Caco-2 (cell line): Measurements from ENCODE around the gene SKIC8. TPM values are rescaled to one million over a fixed set of nuclear protein-coding genes. Genes with fewer than 3 reads are reported as not detected.
"Not testable (repeated sequence)": the region's sequence is repeated elsewhere in the genome, so short reads cannot be mapped to it uniquely, and the experiment has no call there.

Experiments
- BruUV-seq: library from RNA; stranded (reverse); fragments of 400-500 nt; replicated peaks from 2 replicates; lab custom pipeline; 2021; lab: Mats Ljungman, UMichigan
- CTCF ChIA-PET: fragments of 300-600 bp; sonication (Branson Sonifier 250); formaldehyde crosslinking; loops from one replicate; lab custom pipeline; 2022; ENCODE audit warnings: antibody characterized with exemption; lab: Charles Lee
- POLR2A ChIA-PET: fragments of 300-600 bp; sonication (Branson Sonifier 250); formaldehyde crosslinking; loops from one replicate; lab custom pipeline; 2022; ENCODE audit warnings: antibody characterized with exemption; lab: Charles Lee
- DNase-seq, 2 experiments: peaks; one replicate each; pipeline versions ENCODE4 v3.0.0 to v3.0.0-alpha.2; 2020 to 2022
- H3K27me3 ChIP-seq: replicated peaks from 2 replicates; pipeline ENCODE4 v1.6.0; 2011; ENCODE audit warnings: low read length; ENCODE audit not compliant: control insufficient read depth, insufficient read depth
- H3K36me3 ChIP-seq: 2 replicates; pipeline ENCODE4 v1.5.1; 2011; ENCODE audit warnings: low read length; ENCODE audit not compliant: control insufficient read depth, insufficient read depth
- H3K4me1 ChIP-seq: fragments of 250-450 bp; sonication (Bioruptor Pico); 2 replicates; pipeline ENCODE4 v1.5.1; 2020; ENCODE audit warnings: mild to moderate bottlenecking
- H3K4me3 ChIP-seq: 2 replicates; pipeline ENCODE4 v1.5.1; 2011; ENCODE audit warnings: low read depth, mild to moderate bottlenecking, control low read depth, low read length
- H3K9me3 ChIP-seq: fragments of 250-450 bp; sonication (Bioruptor Pico); 2 replicates; pipeline ENCODE4 v1.5.1; 2020; ENCODE audit warnings: mild to moderate bottlenecking, moderate library complexity
- H3K27ac Mint-ChIP-seq: one replicate; pipeline ENCODE4 v1.8.0; 2022; ENCODE audit warnings: mixed read lengths; ENCODE audit not compliant: unreplicated experiment
- H3K27me3 Mint-ChIP-seq: one replicate; pipeline ENCODE4 v1.8.0; 2022; ENCODE audit warnings: mixed read lengths; ENCODE audit not compliant: insufficient read depth, unreplicated experiment
- H3K36me3 Mint-ChIP-seq: one replicate; pipeline ENCODE4 v1.8.0; 2022; ENCODE audit warnings: mild to moderate bottlenecking, mixed read lengths; ENCODE audit not compliant: insufficient read depth, unreplicated experiment
- H3K4me1 Mint-ChIP-seq: one replicate; pipeline ENCODE4 v1.8.0; 2022; ENCODE audit warnings: low read depth, mixed read lengths; ENCODE audit not compliant: unreplicated experiment
- H3K4me3 Mint-ChIP-seq: one replicate; pipeline ENCODE4 v1.8.0; 2022; ENCODE audit warnings: mild to moderate bottlenecking, moderate library complexity, mixed read lengths; ENCODE audit not compliant: unreplicated experiment
- H3K9me3 Mint-ChIP-seq: one replicate; pipeline ENCODE4 v1.8.0; 2022; ENCODE audit warnings: mixed read lengths; ENCODE audit not compliant: unreplicated experiment
- CTCF ChIP-seq, 2 experiments: fragments of 200-600 bp in 1 of 2; IDR thresholded peaks; 1 replicate in 1 of 2; 2 replicates in 1 of 2; pipeline versions ENCODE4 v1.5.1 to v1.8.0; 2011 to 2022; ENCODE audit warnings: antibody characterized with exemption in 1 of 2, control low read depth in 1 of 2, inconsistent platforms in 1 of 2, low read depth in 1 of 2, low read length in 1 of 2, mild to moderate bottlenecking in 1 of 2, moderate library complexity in 1 of 2; ENCODE audit not compliant: insufficient read depth in 1 of 2, severe bottlenecking in 1 of 2, unreplicated experiment in 1 of 2
- intact Hi-C: fragments of 100-400 bp; cut with micrococcal nuclease; formaldehyde crosslinking; loops from one replicate; pipeline ENCODE4 v1.10.0; 2022; ENCODE audit not compliant: unreplicated experiment
- total RNA-seq: library from RNA; stranded (reverse); gene quantifications from 2 replicates; pipeline ENCODE4 v1.2.3, GENCODE V29; 2022

SKIC8 gene
- total RNA-seq, 1 experiment from 2014 or later: 45.7 TPM

DNA sequence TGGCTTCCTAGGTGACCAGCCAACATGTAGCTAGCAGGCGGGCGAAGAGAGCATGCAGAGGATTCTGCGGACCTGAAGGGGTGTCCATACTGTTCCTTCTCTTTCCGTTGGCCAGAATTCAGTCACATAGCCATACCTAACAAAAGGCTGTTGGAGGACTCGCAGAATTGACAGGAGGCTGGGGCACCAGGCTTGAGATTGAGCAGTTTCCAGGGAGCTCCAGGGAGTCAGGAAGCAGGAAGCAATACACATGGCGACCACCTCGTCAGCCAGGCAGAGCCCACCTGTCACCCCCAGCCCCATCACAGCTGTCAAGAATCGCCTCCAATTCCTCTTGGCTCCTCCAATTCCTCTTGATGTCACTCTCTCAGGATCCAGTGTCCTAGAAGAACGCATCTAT is 48.3 kb downstream of the SKIC8 start:
- no peak for TF ChIP-seq CTCF (IDR thresholded peaks at IDR 0.05; ENCODE audit: insufficient read depth in 1 of 2, low read depth in 1 of 2, low read length in 1 of 2, severe bottlenecking in 1 of 2, unreplicated experiment in 1 of 2)
- H3K4me1 Mint-ChIP-seq: no peaks in the 10 kb centered on the region
- POLR2A ChIA-PET: interaction anchor here (0.6 kb wide), 1 partner anchor 102 kb away, joined by 6 read pairs; the partner anchor contains the start of gene IDH3A

DNA sequence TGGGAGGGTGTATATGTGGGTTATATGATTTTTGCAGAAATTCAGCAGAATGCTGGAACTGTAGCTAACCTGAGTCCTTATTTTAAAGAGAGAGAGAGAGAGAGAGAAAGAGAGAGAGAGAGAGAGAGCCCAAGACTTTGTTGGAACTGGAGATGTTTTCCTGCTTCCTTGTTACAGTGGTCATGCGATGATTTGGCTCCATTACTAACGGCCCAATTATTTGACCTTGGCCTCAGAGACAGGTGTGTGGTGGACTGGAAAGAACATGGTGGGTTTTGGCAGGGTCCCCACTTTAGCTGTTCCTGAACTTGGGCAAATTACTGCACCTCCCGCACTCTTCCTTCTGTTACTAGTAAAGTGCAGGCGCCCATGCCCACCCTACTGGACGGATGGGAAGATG is 50.3 kb downstream of the SKIC8 start:
- H3K27me3 ChIP-seq: no peaks in the 10 kb centered on the region
- no peak overlapping the region for H3K27ac Mint-ChIP-seq
- H3K36me3 Mint-ChIP-seq: no peaks in the 10 kb centered on the region
- H3K4me3 ChIP-seq: no peak overlapping the region
- no peaks in the 10 kb centered on the region for H3K9me3 ChIP-seq
- H3K4me3 Mint-ChIP-seq: no peak overlapping the region
- H3K9me3 Mint-ChIP-seq: no peaks in the 10 kb centered on the region
- peaks cover 1% of the 10 kb centered on the region; the same call in 1 of the 2 replicates for H3K4me1 ChIP-seq
- no TSS peak for BruUV-seq
- ChIA-PET POLR2A (no interaction called here), CTCF (no interaction called here)
- H3K27me3 Mint-ChIP-seq: no peaks in the 10 kb centered on the region
- TF ChIP-seq CTCF (IDR thresholded peaks at IDR 0.05; ENCODE audit: insufficient read depth in 1 of 2, low read depth in 1 of 2, low read length in 1 of 2, severe bottlenecking in 1 of 2, unreplicated experiment in 1 of 2): no peak
- DNase-seq: no peak
- H3K4me1 Mint-ChIP-seq: no peaks in the 10 kb centered on the region
- intact Hi-C loops: no loop called here
- H3K36me3 ChIP-seq: no peaks in the 10 kb centered on the region

More for the DNA sequence above, 48.3 kb downstream of the SKIC8 start:
- intact Hi-C loops: no loop called here
- Mint-ChIP-seq H3K27ac (no peak overlapping the region), H3K9me3 (no peaks in the 10 kb centered on the region), H3K4me3 (no peak overlapping the region), H3K27me3 (no peaks in the 10 kb centered on the region), H3K36me3 (no peaks in the 10 kb centered on the region)
- Histone ChIP-seq H3K36me3 (no peaks in the 10 kb centered on the region), H3K4me1 (no peaks in the 10 kb centered on the region), H3K9me3 (no peaks in the 10 kb centered on the region), H3K27me3 (no peaks in the 10 kb centered on the region), H3K4me3 (no peak overlapping the region)
- no TSS peak for BruUV-seq
- CTCF ChIA-PET: no interaction called here
- no peak for DNase-seq

- no peak overlapping the region for H3K4me3 Mint-ChIP-seq
- Histone ChIP-seq H3K9me3 (no peaks in the 10 kb centered on the region), H3K4me3 (no peak overlapping the region), H3K4me1 (peaks cover 8% of the 10 kb centered on the region; the same call in 1 of the 2 replicates), H3K27me3 (no peaks in the 10 kb centered on the region), H3K36me3 (no peaks in the 10 kb centered on the region)
- ChIA-PET CTCF (no interaction called here), POLR2A (no interaction called here)
- no peak for DNase-seq
- H3K27ac Mint-ChIP-seq: no peak overlapping the region
- BruUV-seq: no TSS peak
- intact Hi-C loops: no loop called here
- TF ChIP-seq CTCF (IDR thresholded peaks at IDR 0.05; ENCODE audit: insufficient read depth in 1 of 2, low read depth in 1 of 2, low read length in 1 of 2, severe bottlenecking in 1 of 2, unreplicated experiment in 1 of 2): no peak
- H3K27me3 Mint-ChIP-seq: no peaks in the 10 kb centered on the region
- no peaks in the 10 kb centered on the region for H3K36me3 Mint-ChIP-seq
- H3K9me3 Mint-ChIP-seq: no peaks in the 10 kb centered on the region
- no peaks in the 10 kb centered on the region for H3K4me1 Mint-ChIP-seq
These were observed 51.5 kb downstream of the SKIC8 start for GRCh38 chr15:78247911-78248310.

GRCh38 chr15:78245976-78246620 is 53.3 kb downstream of the SKIC8 start:
- H3K36me3 ChIP-seq, H3K9me3 Mint-ChIP-seq, DNase-seq, H3K4me1 Mint-ChIP-seq, CTCF ChIA-PET, BruUV-seq, H3K9me3 ChIP-seq, H3K4me1 ChIP-seq, H3K27me3 Mint-ChIP-seq, H3K36me3 Mint-ChIP-seq, intact Hi-C loops, H3K27me3 ChIP-seq, H3K27ac Mint-ChIP-seq, POLR2A ChIA-PET, H3K4me3 ChIP-seq, H3K4me3 Mint-ChIP-seq: not testable (repeated sequence)

DNA sequence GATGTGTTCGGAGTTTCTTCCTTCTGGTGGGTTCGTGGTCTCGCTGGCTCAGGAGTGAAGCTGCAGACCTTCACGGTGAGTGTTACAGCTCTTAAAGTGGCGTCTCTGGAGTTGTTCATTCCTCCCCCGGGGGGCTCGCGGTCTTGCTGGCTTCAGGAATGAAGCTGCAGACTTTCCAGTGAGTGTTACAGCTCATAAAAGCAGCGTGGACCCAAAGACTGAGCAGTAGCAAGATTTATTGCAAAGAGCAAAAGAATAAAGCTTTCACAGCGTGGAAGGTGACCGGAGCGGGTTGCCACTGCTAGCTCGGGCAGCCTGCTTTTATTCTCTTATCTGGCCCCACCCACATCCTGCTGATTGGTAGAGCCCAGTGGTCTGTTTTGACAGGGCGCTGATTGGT is 54.0 kb downstream of the SKIC8 start:
- not testable (repeated sequence) for H3K36me3 Mint-ChIP-seq, BruUV-seq

More for the DNA sequence above, 54.0 kb downstream of the SKIC8 start:
- CTCF ChIA-PET, H3K27ac Mint-ChIP-seq, POLR2A ChIA-PET, DNase-seq, H3K4me1 Mint-ChIP-seq, H3K4me3 Mint-ChIP-seq, H3K9me3 Mint-ChIP-seq, H3K27me3 Mint-ChIP-seq, H3K36me3 ChIP-seq, H3K4me1 ChIP-seq, intact Hi-C loops, H3K4me3 ChIP-seq, H3K9me3 ChIP-seq, H3K27me3 ChIP-seq: not testable (repeated sequence)
